ENCODE results near the gene PKIB.
A peak's percentile ranks its signal among the peaks of the same experiment; 100 is the strongest.

Gene PKIB

GRCh38 chr6:122609881-122610689 lies at the start of gene PKIB:
PKIB (plus strand) TSS chr6:122610405; CDS start chr6:122717795, 107,390 bp downstream.
- Histone ChIP-seq H3K36me3 (ENCODE audit: insufficient read depth, low read length) (no peaks in the 10 kb centered on the region), H3K79me2 (ENCODE audit: control insufficient read depth, insufficient read depth, low read length, unreplicated experiment) (no peaks in the 10 kb centered on the region), H3K4me3 (ENCODE audit: low read depth, low read length) (peak within 1 kb of the TSS; percentile 94), H3K27ac (ENCODE audit: low read depth, low read length) (no peak within 1 kb of the TSS), H2AFZ (ENCODE audit: low read length, unreplicated experiment) (peak within 1 kb of the TSS; percentile 90), H3K4me1 (ENCODE audit: control insufficient read depth, insufficient read depth, low read length, unreplicated experiment) (peaks cover 6% of the 10 kb centered on the region), H3K27me3 (ENCODE audit: insufficient read depth, low read length) (peaks cover 15% of the 10 kb centered on the region; the same call in 1 of the 2 replicates)

- H2AFZ ChIP-seq (ENCODE audit: low read length, unreplicated experiment) = no peak overlapping the region
- no peak overlapping the region for H3K4me3 ChIP-seq (ENCODE audit: low read depth, low read length)
- H3K4me1 ChIP-seq (ENCODE audit: control insufficient read depth, insufficient read depth, low read length, unreplicated experiment) = no peaks in the 10 kb centered on the region
- H3K27ac ChIP-seq (ENCODE audit: low read depth, low read length) = no peak overlapping the region
- H3K36me3 ChIP-seq (ENCODE audit: insufficient read depth, low read length) = no peaks in the 10 kb centered on the region
- H3K79me2 ChIP-seq (ENCODE audit: control insufficient read depth, insufficient read depth, low read length, unreplicated experiment) = no peaks in the 10 kb centered on the region
- H3K27me3 ChIP-seq (ENCODE audit: insufficient read depth, low read length) = peaks cover 8% of the 10 kb centered on the region; the same call in 1 of the 2 replicates
Measured at GRCh38 chr6:122563364-122564052, 46.7 kb upstream of the PKIB start.

DNA sequence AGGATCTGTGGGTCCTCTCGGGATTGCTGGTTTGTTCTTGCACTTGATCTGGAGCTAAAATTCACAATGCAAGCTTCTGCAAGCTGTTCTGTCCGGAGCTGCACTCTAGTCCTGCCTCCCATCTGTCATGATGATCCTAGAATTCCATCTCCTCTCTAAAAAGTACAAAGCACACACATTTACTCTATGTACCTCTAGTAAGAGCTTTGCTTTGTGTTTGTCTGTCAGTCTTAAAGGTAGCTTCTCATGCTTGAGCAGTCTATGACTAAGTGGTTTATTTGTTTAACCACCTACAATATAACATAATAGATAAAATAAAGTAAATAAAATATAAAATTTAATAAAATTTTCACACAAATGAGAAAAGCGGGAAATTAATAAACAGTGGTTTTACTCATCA lies 46.0 kb upstream of the PKIB start:
- H3K4me3 ChIP-seq (ENCODE audit: low read depth, low read length) = no peak overlapping the region
- H3K27ac ChIP-seq (ENCODE audit: low read depth, low read length) = no peak overlapping the region
- no peaks in the 10 kb centered on the region for H3K4me1 ChIP-seq (ENCODE audit: control insufficient read depth, insufficient read depth, low read length, unreplicated experiment)
- H3K79me2 ChIP-seq (ENCODE audit: control insufficient read depth, insufficient read depth, low read length, unreplicated experiment) = no peaks in the 10 kb centered on the region
- no peak overlapping the region for H2AFZ ChIP-seq (ENCODE audit: low read length, unreplicated experiment)
- H3K27me3 ChIP-seq (ENCODE audit: insufficient read depth, low read length) = peaks cover 8% of the 10 kb centered on the region; the same call in 1 of the 2 replicates
- H3K36me3 ChIP-seq (ENCODE audit: insufficient read depth, low read length) = no peaks in the 10 kb centered on the region

- Histone ChIP-seq H3K27ac (ENCODE audit: low read depth, low read length) (no peak overlapping the region), H3K79me2 (ENCODE audit: control insufficient read depth, insufficient read depth, low read length, unreplicated experiment) (no peaks in the 10 kb centered on the region), H2AFZ (ENCODE audit: low read length, unreplicated experiment) (no peak overlapping the region), H3K27me3 (ENCODE audit: insufficient read depth, low read length) (peaks cover 8% of the 10 kb centered on the region; the same call in 1 of the 2 replicates), H3K36me3 (ENCODE audit: insufficient read depth, low read length) (no peaks in the 10 kb centered on the region), H3K4me1 (ENCODE audit: control insufficient read depth, insufficient read depth, low read length, unreplicated experiment) (no peaks in the 10 kb centered on the region), H3K4me3 (ENCODE audit: low read depth, low read length) (no peak overlapping the region)
Measured at GRCh38 chr6:122565708-122566107, 44.5 kb upstream of the PKIB start.

DNA sequence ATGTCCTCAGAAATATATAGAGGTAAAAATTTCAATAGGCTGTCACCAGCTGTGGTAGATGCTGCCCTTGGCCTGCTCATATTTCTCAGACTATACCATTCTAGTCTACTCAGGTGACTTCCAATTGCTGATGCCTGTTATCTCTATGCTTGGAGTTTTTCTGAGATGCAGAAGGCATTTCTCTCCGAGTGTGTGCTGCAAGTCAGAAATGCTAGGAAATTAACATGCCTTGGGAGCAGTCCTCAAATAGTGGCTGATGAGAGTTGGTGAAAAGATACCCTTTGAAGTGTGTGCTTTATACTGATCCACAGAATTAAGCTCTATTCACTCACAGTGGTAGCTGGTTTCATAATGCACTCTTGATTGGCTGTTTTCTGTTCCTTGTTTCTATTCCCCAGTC lies 43.2 kb upstream of the PKIB start:
- Histone ChIP-seq H3K4me3 (ENCODE audit: low read depth, low read length) (no peak overlapping the region), H2AFZ (ENCODE audit: low read length, unreplicated experiment) (no peak overlapping the region), H3K27me3 (ENCODE audit: insufficient read depth, low read length) (peaks cover 8% of the 10 kb centered on the region; the same call in 1 of the 2 replicates), H3K4me1 (ENCODE audit: control insufficient read depth, insufficient read depth, low read length, unreplicated experiment) (peaks cover 4% of the 10 kb centered on the region), H3K36me3 (ENCODE audit: insufficient read depth, low read length) (no peaks in the 10 kb centered on the region), H3K79me2 (ENCODE audit: control insufficient read depth, insufficient read depth, low read length, unreplicated experiment) (no peaks in the 10 kb centered on the region), H3K27ac (ENCODE audit: low read depth, low read length) (no peak overlapping the region)

- Histone ChIP-seq H3K4me1 (ENCODE audit: control insufficient read depth, insufficient read depth, low read length, unreplicated experiment) (peaks cover 4% of the 10 kb centered on the region), H3K4me3 (ENCODE audit: low read depth, low read length) (no peak overlapping the region), H3K27me3 (ENCODE audit: insufficient read depth, low read length) (peaks cover 8% of the 10 kb centered on the region; the same call in 1 of the 2 replicates), H3K27ac (ENCODE audit: low read depth, low read length) (no peak overlapping the region), H3K79me2 (ENCODE audit: control insufficient read depth, insufficient read depth, low read length, unreplicated experiment) (no peaks in the 10 kb centered on the region), H3K36me3 (ENCODE audit: insufficient read depth, low read length) (no peaks in the 10 kb centered on the region), H2AFZ (ENCODE audit: low read length, unreplicated experiment) (no peak overlapping the region)
Measured at GRCh38 chr6:122568350-122568749, 41.9 kb upstream of the PKIB start.

DNA sequence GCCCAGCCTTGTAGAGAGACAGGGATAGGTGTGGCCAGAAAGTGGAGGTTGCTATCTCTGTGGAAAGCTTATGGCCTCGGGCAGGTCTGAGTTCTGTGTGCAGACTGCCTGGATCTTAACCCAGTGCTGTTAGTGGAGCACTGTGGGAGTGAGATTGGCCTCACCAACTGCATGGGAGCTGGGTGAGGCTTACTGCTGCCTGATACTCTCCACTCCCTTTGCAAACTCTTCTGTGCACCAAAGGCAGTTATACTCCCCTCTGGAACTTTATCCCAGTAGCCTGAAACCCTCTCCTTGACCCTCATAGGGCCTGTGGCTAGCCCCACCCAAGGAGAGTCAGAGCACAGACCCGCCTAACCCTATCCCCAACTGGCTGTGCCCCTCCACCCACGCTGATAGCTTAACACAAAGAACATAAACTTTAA lies 41.4 kb upstream of the PKIB start:
- H2AFZ ChIP-seq (ENCODE audit: low read length, unreplicated experiment) = no peak overlapping the region
- no peak overlapping the region for H3K4me3 ChIP-seq (ENCODE audit: low read depth, low read length)

GRCh38 chr6:122569230-122569771 lies 40.9 kb upstream of the PKIB start:
- no peak overlapping the region for H3K27ac ChIP-seq (ENCODE audit: low read depth, low read length)
- H3K4me3 ChIP-seq (ENCODE audit: low read depth, low read length) = no peak overlapping the region
- no peaks in the 10 kb centered on the region for H3K36me3 ChIP-seq (ENCODE audit: insufficient read depth, low read length)
- no peak overlapping the region for H2AFZ ChIP-seq (ENCODE audit: low read length, unreplicated experiment)
- peaks cover 8% of the 10 kb centered on the region; the same call in 1 of the 2 replicates for H3K27me3 ChIP-seq (ENCODE audit: insufficient read depth, low read length)
- peaks cover 4% of the 10 kb centered on the region for H3K4me1 ChIP-seq (ENCODE audit: control insufficient read depth, insufficient read depth, low read length, unreplicated experiment)
- H3K79me2 ChIP-seq (ENCODE audit: control insufficient read depth, insufficient read depth, low read length, unreplicated experiment) = no peaks in the 10 kb centered on the region

More for the DNA sequence above, 41.4 kb upstream of the PKIB start:
- no peak overlapping the region for H3K27ac ChIP-seq (ENCODE audit: low read depth, low read length)
- H3K79me2 ChIP-seq (ENCODE audit: control insufficient read depth, insufficient read depth, low read length, unreplicated experiment) = no peaks in the 10 kb centered on the region
- peaks cover 4% of the 10 kb centered on the region for H3K4me1 ChIP-seq (ENCODE audit: control insufficient read depth, insufficient read depth, low read length, unreplicated experiment)
- H3K36me3 ChIP-seq (ENCODE audit: insufficient read depth, low read length) = no peaks in the 10 kb centered on the region
- H3K27me3 ChIP-seq (ENCODE audit: insufficient read depth, low read length) = peaks cover 8% of the 10 kb centered on the region; the same call in 1 of the 2 replicates

GRCh38 chr6:122571888-122572287 lies 38.3 kb upstream of the PKIB start:
- H3K79me2 ChIP-seq (ENCODE audit: control insufficient read depth, insufficient read depth, low read length, unreplicated experiment) = no peaks in the 10 kb centered on the region
- H3K27me3 ChIP-seq (ENCODE audit: insufficient read depth, low read length) = no peaks in the 10 kb centered on the region
- H3K4me1 ChIP-seq (ENCODE audit: control insufficient read depth, insufficient read depth, low read length, unreplicated experiment) = peaks cover 4% of the 10 kb centered on the region
- peak overlapping the region; percentile 92 for H2AFZ ChIP-seq (ENCODE audit: low read length, unreplicated experiment)
- peak overlapping the region; percentile 61 for H3K4me3 ChIP-seq (ENCODE audit: low read depth, low read length)
- H3K27ac ChIP-seq (ENCODE audit: low read depth, low read length) = no peak overlapping the region
- no peaks in the 10 kb centered on the region for H3K36me3 ChIP-seq (ENCODE audit: insufficient read depth, low read length)

DNA sequence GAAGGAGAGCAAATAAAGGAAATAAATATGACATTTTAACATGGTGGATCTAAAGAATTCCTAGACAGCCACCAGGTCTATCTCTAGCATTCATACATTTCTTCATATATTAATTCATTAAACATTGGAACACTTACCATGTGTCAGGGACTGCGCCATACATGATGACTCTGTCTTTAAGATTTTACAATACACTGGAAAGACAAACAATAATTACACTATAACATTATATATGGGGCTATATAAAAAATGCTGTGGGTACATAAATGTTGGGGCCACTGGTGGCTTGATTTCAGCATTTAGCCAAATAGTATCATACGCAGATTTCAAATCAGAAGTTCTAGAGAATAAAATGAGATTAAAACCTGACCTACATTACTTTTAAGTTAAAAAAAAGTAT lies 33.3 kb upstream of the PKIB start:
- H3K36me3 ChIP-seq (ENCODE audit: insufficient read depth, low read length) = no peaks in the 10 kb centered on the region
- no peaks in the 10 kb centered on the region for H3K4me1 ChIP-seq (ENCODE audit: control insufficient read depth, insufficient read depth, low read length, unreplicated experiment)
- H3K4me3 ChIP-seq (ENCODE audit: low read depth, low read length) = no peak overlapping the region
- H3K79me2 ChIP-seq (ENCODE audit: control insufficient read depth, insufficient read depth, low read length, unreplicated experiment) = no peaks in the 10 kb centered on the region
- no peak overlapping the region for H2AFZ ChIP-seq (ENCODE audit: low read length, unreplicated experiment)
- no peak overlapping the region for H3K27ac ChIP-seq (ENCODE audit: low read depth, low read length)
- H3K27me3 ChIP-seq (ENCODE audit: insufficient read depth, low read length) = no peaks in the 10 kb centered on the region
